GM18870 (cell line): ENCODE data around the gene ASB18.

Experiments
- ATAC-seq: cut with Tn5 transposase; IDR thresholded peaks from one replicate; pipeline ENCODE4 v1.9.1; 2021; ENCODE audit warnings: moderate library complexity; ENCODE audit not compliant: unreplicated experiment

Gene ASB18

DNA sequence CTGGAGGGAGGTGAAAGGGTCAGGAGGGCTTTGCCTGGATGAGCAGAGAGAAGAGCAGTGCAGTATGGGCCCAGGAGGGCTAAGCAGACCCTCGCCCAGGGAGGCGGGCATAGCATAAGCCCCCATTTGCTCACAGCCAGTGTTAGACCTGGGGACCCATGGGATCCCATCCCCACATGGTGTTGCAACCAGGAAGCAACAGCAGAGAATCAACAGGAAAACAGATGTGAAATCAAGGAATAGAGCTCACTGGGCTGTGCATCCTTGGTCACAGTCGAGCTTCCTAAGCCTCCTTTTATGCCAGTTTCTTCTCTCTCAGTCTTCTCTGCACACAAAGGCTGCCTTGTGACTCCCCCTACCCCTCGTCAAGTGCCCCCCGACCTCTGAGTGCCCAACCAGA, 19.9 kb downstream of the ASB18 start:
- no peak for ATAC-seq

DNA sequence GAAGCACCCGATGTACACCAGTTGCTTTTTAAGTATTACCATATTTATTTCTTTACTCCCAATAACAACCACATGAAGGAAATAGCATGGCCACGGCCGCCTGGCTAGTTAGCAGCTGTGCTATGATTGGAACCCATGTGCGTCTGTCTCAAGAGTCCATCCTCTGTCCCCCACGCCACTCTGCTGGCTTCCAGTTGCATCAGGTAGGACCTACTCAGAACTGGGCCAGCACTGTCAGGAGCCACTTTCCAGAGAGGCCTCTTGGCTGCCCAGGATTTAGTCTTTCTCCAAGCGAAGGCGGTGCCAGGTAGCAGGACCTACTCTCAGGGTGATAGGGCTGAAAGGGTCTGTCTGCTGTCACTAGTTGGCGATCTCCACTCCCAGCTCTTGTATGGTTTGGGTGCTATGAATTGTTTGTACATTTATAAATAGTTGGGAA, 22.1 kb downstream of the ASB18 start:
- no peak for ATAC-seq

DNA sequence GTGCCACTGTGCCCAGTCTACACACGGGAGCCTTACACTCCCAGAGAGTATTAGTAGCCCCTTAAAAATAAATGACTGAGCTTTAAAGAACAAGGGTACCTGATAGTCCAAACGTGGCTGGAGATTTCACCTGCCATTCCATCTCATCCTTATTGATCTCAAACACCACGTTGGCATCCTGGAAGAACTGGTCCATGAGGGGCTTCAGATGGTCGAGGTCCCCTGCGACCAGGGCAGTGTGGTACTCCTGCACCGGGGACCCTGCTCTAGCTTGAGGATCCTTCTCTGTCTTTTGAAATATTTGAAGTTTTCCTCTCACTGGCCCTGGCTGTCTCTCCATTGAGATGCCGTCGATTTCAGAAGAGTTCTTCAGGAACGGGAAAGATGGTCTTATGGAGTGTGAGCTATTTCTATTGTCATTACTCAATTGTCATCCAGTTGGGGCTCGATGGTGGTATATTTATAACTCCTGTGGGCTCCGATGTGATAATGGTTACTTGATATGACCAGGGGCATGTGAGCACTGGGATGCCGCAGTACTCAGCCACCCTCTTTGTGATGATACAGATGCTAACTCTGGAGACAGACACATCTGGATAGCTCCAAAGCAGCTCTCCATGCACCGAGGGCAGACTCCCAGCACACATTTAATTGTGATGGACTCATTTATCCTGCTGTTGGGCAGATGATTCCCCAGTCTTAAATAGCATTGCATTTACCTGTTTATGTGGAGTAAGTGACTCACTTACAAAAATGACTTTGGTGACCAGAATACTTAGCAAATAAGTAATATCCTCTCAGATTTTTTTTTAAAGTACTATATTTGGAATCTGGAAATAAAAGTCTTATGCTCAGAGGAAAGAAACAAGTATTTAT, 22.8 kb downstream of the ASB18 start:
- no peak for ATAC-seq

DNA sequence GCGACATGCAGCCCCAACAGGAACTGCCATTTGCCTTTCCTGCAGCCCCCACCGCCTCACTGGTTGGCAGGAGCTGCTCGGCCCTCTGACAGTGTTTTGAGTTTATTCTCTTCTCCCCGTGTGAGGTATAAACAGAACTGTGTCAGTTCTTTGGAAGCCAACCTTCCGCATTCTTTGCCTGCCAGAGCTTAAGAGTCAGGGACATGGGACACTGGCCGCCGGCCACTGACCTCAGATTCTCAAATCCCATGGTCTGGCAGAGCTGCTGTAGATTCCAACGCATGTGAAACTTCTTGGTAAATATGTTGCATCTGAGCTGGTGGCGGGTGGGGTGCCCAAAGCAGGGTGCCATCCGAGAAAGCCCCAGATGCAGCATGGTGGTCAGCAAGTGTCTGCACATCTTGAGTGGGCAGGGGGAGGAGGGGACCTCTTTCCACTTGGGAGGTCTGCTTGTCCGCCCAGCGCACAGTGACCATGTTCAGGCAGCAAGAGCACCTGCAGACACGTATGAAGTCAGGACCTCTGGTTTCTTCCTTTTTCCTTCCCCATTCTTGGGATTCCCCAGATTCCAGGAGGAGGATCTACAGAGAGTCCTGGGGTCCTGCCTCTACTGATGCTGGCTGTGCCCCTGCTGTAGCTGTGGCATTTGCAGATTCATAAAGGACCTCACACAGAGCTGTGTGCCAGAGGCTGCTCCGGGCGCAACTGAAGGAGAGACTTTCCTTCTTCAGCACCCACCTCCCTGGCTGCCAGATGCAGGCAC, 23.8 kb downstream of the ASB18 start:
- no peak for ATAC-seq

DNA sequence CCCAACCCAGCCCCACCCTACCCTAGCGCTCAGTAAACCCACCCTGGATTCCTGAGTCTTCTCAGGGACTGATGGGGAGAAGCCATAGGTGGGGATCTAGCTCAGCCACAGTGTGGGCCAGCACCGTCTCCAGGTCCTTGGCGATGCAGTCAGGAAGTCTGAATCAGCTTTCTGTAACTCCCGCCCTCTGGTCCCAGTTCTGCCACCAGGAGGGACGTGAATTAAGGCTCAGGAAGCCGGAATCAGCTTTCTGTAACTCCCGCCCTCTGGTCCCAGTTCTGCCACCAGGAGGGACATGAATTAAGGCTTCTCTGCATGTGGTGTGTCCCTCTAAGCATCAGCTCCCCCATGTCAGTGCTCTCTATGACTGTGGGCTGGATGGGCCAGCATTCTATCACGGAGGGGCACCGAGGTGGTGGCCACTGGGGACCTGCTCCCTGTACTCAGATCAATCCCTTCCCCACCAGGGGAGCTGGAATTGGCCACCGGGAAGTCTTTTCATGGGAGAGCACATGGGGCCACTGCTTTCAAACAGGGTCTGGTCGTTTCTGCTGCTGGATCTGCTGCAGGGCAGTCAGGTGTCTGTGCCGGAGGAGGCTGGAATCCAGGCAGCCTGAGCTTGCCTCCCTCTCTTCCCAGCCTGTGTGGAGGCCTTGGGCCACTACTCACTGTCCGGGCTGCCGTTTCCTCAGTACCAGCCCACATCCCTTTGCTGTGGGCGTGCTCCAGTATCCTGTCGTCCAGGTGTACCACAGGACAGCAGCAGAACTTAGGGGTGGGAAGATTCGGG, 24.7 kb downstream of the ASB18 start:
- ATAC-seq: no peak

DNA sequence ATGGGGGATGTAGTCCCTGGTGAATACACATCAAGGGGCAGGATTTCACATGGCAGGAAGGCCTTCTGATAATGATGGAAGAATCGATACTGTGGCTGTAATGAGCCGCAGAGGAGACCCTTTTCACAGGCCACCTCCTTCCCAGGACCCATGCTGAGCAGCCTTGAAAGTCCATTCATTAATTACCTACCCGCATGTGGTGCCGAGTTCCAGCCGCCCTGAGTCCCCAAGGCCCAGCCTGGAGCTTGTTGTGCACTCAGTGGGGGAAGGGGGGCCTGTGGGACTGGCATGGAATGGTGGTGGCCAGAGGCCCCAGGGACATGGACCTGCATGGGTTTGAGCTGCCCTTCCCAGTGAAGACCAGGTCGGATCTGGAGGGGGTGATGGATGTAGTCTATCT, 25.5 kb downstream of the ASB18 start:
- no peak for ATAC-seq

DNA sequence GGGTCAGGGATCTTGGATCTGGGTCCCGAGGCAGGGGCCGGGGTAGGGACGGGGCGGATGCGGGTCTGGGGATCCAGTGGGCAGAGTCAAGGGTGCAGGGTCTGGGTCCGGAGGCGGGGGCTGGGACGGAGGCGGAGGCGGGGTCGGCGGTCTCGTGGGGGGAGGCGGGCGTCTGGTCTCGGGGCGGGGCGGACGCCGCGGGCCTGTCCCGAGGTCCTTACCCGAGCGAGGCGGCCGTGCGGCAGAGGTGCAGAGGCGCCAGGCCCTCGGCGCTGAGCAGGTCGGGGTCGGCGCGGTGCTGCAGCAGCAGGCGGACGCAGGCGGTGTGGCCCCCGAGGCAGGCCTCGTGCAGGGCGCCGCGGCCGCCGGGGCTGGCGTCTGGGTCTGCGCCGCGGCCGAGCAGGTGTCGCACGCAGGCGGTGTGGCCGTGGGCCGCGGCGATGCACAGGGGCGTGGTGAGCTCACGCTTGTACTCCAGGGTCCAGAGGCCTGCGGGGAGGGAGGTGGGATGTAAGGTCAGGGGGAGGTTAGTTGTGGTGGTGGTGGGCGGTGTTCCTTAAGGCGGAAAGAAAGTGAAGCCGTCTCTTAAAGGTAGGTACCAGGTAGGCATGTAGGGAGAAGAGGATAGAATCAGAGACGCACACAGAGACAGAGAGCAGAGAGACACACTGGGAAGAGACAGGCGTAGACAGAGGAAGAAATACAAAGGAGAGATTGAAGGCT, 26.6 kb downstream of the ASB18 start:
- ATAC-seq: no peak

DNA sequence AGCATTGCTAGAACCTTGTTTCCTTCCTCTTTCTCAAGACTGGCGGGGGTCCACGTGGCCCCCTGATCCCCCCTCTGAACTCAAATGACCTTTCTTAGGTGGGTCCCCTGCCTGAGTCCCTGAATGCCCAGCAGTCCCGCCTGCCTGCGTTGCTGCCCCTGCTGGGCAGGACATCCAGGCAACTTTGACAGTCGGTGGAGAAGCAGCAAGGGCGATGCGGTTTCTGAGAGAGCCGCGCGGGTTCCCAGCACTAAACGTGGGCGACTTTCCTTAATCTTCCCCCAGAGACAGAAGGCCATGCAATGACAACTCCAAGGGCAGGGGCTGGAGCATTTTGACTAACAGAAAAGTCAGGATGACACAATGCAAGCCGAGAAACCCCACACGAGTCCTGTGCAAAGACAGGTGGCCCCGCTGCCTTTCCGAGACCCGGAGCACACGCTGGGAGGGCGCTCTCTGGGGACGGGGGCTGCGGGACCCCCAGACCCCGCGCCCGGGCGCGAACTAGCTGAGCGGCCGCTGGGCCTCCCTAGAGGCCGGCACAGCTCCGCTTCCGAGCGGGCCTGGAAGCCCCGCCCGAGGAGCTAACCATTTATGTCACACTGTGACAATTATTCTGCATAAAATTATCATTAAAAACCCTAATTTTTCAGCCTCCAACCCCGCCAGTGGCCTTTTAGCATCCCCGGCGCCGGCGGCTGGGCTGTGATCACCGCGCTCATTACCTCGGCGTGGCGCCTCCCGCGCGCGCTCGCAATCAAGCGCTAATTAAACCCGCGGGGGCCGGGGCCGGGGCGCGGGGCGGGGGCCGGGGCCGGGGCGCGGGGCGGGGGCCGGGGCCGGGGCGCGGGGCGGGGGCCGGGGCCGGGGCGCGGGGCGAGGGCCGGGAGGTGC, 27.4 kb downstream of the ASB18 start:
- ATAC-seq: no peak

DNA sequence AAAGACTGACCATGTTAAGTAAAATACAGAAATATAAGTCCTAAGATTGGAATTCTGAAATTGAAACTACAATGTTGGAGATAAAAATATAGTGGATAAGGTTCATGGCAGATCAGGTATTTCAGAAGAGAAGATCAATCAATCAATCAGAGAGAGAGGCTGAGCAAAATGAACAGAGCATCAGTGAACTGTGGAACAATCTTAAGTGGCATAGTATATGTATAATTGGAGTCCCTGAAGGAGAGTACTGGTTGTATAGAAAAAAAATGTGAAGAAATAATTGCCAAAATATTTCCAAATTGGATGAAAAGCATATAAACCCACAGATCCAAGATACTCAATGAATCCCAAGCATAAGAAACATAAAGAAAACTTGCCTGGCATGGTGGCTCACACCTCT, 35.0 kb downstream of the ASB18 start:
- ATAC-seq: no peak

DNA sequence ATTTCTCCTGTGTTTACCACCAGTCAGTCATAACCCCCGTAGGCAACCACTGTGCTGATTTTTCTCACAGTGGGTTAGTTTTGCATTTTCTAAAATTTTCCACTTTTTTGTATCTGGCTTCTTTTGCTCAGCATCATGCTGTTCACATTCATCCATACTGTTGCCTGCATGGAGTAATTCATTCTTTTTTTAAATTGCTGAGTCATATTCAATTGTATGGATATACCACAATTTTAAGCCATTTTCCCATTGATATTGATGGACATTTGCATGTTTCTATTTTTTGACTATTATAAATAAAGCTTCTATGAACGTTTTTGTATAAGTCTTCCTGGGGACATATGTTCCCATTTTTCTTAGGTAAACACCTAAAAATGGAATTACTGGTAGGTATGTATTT, 40.5 kb downstream of the ASB18 start:
- no peak for ATAC-seq

DNA sequence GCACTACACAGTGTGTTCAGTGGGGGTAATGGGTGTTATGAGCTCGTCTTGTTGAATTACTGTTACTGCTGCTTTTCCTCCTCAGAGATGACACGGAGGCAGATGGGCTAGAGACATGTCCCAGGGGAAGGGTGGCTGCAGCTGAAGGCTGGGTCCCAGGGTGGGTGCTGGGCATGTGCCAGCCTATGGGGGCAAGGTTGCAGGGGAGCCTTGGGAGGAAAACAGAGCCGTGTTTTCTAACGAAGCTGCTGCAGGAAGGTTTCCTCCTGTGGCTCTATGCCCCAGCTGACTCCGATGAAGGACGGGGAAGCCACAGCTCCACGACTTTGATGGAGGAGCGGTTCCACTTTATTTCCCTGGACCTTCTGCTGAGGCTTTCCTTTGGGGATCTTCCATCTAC, 42.4 kb downstream of the ASB18 start:
- no peak for ATAC-seq

DNA sequence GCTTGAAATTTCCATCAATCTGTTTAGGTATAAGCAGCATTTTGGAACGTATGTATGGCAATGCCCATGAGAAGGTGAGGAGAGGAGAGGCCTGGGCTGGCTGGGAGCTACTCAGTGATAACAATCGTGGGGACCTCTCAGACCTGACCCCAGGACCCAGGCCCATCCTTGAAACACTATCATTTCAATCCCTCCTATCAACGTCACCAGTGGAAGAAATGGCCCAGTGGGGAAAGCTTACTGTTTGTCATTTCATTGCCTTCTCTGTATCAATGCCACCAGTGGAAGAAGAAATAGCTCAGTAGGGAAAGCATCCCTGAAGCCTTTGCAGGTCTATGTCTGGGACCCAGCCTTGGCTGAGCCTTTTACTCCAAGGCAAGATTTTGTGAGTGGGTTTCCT, 44.8 kb downstream of the ASB18 start:
- ATAC-seq: no peak

DNA sequence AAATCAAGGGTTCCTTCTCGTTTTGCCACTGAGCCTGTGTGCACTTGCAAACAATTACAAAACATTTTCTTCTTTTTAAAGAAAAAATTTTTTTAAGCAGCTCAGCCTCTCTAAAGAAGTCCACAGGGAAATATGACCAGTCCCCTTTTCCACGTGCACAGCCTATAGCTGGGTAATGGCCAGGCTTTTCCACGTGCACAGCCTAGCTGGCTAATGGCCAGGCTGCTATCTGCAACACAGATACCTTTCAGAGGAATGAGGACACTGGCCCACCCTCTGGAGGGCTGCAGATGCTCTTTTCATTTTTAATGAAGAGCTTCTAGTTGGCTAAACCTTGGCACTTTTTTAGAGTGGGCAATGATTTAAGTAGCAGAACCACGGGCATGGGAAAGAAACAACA, 46.3 kb downstream of the ASB18 start:
- ATAC-seq: no peak

DNA sequence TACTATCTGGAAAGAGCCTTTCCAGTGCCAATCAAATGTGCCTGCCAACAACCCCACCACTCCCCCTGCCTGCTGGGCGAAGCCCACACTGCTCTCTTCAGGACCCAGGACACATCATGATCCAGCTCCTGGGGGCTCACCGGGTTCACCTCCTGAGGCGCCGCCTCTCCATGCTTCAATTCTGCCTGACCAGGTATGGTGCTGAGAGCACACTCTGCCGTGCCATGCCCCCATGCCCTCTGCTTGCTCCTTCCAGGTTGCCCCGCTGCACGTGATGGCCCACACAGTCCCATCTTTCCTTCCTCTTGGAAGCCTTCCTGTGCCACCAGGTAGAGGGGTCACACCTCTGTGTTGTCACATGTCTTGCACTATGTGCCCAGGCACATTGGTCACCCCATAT, 47.5 kb downstream of the ASB18 start:
- no peak for ATAC-seq

DNA sequence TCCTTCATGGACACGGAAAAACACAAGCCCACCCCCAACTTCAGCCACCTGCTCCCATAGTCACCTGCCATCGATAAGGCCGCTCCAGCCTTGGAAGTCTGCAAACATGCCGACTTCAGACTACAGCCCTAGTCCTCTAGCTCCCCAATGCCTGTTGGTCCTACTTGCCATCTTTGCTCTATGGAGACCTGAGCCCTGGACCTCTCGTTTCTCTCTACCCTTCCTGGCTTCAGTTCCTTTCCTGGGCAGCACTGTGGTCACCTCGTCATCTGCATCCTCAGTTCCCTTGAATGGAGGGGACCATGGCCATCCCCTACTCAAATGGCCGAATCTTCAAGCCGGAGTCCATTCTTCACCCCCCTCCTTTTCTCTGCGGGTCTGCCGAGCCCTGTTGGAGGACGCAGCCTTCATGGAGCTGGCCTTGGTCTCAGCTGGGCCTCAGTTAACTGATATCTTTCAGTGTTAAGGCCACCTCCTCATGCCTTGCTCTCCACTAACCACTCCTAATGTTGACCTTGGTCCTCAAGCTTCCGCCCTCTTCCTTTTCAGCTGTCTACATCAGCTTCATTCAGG, 48.4 kb downstream of the ASB18 start:
- no peak for ATAC-seq

DNA sequence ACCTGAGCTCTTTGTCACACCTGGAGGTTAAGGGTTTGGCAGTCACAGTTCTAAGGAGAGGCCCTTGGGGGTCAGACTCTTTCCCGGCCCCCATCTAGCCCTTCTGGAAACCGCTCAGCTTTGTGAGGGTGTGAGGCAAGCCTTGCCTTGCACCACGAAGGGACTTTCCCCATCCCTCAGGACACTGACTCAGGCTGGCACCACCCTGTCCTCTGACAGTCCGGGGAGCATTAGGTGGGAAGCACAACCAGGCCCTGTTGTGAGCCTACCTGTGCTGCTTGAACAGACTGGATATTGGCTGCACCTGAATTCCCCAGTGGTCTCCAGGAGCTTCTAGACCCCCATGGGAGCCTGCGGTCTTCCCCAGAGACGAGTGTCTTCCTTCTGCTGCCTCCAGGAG, 49.0 kb downstream of the ASB18 start:
- ATAC-seq: no peak

DNA sequence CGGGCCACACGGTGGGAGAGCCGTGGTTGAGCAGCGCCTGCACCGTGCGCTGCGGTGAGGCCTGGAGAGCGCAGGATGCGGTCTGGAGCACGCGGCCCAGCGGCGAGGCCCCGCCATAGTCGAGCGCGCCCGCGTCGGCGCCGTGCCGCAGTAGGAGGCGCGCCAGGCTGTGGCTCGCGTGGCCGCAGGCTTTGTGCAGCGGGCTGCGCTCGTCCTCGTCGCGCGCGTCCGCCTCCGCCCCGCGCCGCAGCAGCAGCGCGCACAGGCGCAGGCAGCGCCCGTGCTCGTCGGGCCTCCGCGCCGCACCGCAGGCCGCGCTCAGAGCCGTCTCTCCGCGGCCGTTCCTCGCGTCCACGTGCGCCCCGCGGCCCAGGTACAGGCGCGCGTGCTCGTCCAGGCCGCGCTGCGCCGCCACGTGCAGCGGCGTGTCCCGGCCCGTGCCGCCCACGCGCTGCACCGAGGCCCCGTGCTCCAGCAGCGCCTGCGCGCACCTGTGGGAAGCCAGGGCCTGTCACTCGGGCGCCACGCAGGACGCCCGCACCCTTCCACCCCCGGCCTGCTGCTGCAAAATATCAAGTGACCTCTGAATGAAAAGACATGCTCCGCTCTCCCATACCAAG, 49.7 kb downstream of the ASB18 start:
- no peak for ATAC-seq

DNA sequence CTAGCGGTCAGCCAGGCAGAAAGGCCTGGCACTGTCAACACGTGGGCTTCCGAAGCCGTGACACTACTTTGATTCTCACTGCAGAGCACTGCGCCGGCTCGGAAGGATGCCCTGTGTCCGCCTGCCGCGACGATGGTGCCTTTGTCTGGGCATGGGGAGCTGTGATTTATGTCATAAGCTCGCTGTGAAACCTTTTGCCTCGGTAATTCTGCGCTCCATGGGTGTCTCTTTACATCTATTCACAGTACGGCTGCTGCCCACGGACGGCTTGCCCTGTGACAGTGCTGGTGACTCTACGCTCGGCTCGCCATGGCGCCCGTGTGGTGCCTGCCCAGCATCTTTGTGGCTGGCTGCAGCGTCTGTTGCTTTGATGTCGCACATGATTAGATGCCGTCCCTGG, 52.9 kb downstream of the ASB18 start:
- ATAC-seq: no peak

DNA sequence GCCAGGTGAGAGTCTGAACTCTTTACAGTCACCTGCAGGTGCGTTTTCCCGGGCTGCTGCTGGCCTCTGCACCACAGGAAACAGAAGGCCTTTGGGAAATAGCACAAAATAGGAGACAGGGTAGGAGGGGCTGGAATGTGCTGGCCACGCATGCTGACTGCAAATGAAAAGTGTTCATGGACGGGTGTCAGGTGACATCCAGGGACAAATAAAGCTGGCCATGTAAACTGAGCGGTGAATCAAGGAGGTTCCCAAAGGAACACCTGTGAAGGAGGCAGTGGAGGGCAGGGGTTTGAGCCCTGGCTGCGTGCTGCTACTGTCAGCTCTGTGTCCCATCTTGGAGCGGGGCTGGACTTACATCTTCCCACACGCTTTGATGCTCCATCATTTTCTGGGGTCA, 53.7 kb downstream of the ASB18 start:
- ATAC-seq: no peak
